Measurements from ENCODE around the gene RXRA.

GRCh38 chr9:134438195-134438788, 112.0 kb downstream of the RXRA start:
- TF ChIP-seq EZH2phosphoT487 (conservative IDR thresholded peaks at IDR 0.05; ENCODE audit: low read length): no peak
- no peak for TF ChIP-seq CTCF (IDR thresholded peaks at IDR 0.05; ENCODE audit: insufficient read depth, low read length, poor library complexity, severe bottlenecking)

Measured in SU-DHL-6 (cell line).